ENCODE measurements around the gene ITGA11. TPM values are rescaled to one million over a fixed set of nuclear protein-coding genes. Genes with fewer than 3 reads are reported as not detected.

The ITGA11 gene
- total RNA-seq, 4 donors from 2014 or later = 0.83 to 3.6 (median 2.0) TPM

DNA sequence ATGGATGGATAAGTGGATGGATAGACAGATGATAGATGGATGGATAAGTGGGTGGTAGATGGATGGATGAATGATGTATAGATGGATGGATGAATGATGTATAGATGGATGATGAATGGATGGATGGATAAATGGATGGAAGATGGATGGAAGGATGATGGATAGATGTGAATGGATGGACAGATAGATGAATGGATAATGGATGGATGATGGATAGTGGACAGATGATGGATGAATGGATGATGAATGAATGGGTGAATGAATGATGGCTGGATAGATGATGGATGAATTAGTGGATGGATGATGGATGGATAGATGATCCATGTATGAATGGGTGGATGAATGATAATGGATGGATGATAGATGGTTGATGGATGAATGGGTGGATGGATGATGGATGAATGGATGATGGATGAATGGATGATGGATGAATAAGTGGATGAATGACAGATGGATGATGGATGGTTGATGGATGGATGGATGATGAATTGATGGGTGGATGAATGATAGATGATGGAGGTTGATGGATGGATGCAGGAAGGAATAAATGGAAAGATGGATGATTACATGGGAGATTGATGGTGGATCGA lies 69.3 kb downstream of the ITGA11 start:
- TF ChIP-seq, protein P1, sequence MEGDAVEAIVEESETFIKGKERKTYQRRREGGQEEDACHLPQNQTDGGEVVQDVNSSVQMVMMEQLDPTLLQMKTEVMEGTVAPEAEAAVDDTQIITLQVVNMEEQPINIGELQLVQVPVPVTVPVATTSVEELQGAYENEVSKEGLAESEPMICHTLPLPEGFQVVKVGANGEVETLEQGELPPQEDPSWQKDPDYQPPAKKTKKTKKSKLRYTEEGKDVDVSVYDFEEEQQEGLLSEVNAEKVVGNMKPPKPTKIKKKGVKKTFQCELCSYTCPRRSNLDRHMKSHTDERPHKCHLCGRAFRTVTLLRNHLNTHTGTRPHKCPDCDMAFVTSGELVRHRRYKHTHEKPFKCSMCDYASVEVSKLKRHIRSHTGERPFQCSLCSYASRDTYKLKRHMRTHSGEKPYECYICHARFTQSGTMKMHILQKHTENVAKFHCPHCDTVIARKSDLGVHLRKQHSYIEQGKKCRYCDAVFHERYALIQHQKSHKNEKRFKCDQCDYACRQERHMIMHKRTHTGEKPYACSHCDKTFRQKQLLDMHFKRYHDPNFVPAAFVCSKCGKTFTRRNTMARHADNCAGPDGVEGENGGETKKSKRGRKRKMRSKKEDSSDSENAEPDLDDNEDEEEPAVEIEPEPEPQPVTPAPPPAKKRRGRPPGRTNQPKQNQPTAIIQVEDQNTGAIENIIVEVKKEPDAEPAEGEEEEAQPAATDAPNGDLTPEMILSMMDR (IDR thresholded peaks at IDR 0.05) = no peak
- TF ChIP-seq EP300 (IDR thresholded peaks at IDR 0.05) = no peak
- no peak for TF ChIP-seq POLR2AphosphoS5 (IDR thresholded peaks at IDR 0.05)
- no peak for TF ChIP-seq POLR2A (IDR thresholded peaks at IDR 0.05)
- DNase-seq (ENCODE audit: low spot score in 2 of 2) = no peak
- Histone ChIP-seq H3K4me1 (peaks cover 32% of the 10 kb centered on the region), H3K36me3 (no peaks in the 10 kb centered on the region), H3K27me3 (no peaks in the 10 kb centered on the region), H3K27ac (no peak overlapping the region), H3K4me3 (no peak overlapping the region), H3K9me3 (no peaks in the 10 kb centered on the region)
- 95% methylated on average over 1 of the region's 1 CpG for WGBS

GRCh38 chr15:68360721-68361120 lies 71.2 kb downstream of the ITGA11 start:
- WGBS = 64% methylated on average over 8 of the region's 8 CpGs
- peaks cover 23% of the 10 kb centered on the region for H3K4me1 ChIP-seq
- H3K27me3 ChIP-seq = no peaks in the 10 kb centered on the region
- no peak for DNase-seq (ENCODE audit: low spot score in 2 of 2)
- no peaks in the 10 kb centered on the region for H3K9me3 ChIP-seq
- no peaks in the 10 kb centered on the region for H3K36me3 ChIP-seq
- no peak for TF ChIP-seq POLR2AphosphoS5 (IDR thresholded peaks at IDR 0.05)
- TF ChIP-seq, protein P1 (IDR thresholded peaks at IDR 0.05) = no peak
- TF ChIP-seq EP300 (IDR thresholded peaks at IDR 0.05) = no peak
- no peak overlapping the region for H3K27ac ChIP-seq
- H3K4me3 ChIP-seq = no peak overlapping the region

- 94% methylated on average over 5 of the region's 6 CpGs for WGBS
- TF ChIP-seq POLR2AphosphoS5 (IDR thresholded peaks at IDR 0.05) (no peak), POLR2A (IDR thresholded peaks at IDR 0.05) (no peak), EP300 (IDR thresholded peaks at IDR 0.05) (no peak)
- TF ChIP-seq, protein P1 (IDR thresholded peaks at IDR 0.05) = no peak
- DNase-seq (ENCODE audit: low spot score in 2 of 2) = no peak
These were observed 75.2 kb downstream of the ITGA11 start for GRCh38 chr15:68356778-68357177.

DNA sequence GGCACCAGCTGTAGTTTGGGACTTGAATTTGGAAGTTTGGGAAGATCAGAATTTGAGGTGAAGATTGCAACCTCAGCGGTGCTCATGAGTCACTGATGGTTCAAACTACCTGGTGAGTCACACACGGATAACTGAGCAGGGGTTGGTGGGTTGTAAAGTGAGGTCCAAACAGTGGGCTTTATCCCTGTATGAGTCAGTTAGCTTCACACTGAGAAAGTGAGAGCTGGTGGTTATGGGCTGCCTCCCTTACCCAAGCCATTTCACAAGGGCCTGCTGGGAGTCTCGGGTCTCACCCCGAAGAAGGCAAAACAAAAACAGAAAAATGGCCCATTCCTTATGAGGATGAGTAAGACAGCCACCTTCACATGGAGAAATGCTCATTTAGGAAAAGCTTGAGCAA lies 77.0 kb downstream of the ITGA11 start:
- Histone ChIP-seq H3K4me3 (no peak overlapping the region), H3K27ac (no peak overlapping the region), H3K4me1 (peaks cover 12% of the 10 kb centered on the region), H3K9me3 (no peaks in the 10 kb centered on the region), H3K36me3 (no peaks in the 10 kb centered on the region), H3K27me3 (no peaks in the 10 kb centered on the region)
- TF ChIP-seq EP300 (IDR thresholded peaks at IDR 0.05) = no peak
- TF ChIP-seq POLR2AphosphoS5 (IDR thresholded peaks at IDR 0.05) = no peak
- TF ChIP-seq, protein P1 (IDR thresholded peaks at IDR 0.05) = no peak
- TF ChIP-seq POLR2A (IDR thresholded peaks at IDR 0.05) = no peak
- no peak for DNase-seq (ENCODE audit: low spot score in 2 of 2)
- 94% methylated on average over 4 of the region's 4 CpGs for WGBS

More at GRCh38 chr15:68356778-68357177, 75.2 kb downstream of the ITGA11 start:
- Histone ChIP-seq H3K36me3 (no peaks in the 10 kb centered on the region), H3K27ac (no peak overlapping the region), H3K27me3 (no peaks in the 10 kb centered on the region), H3K4me1 (peaks cover 12% of the 10 kb centered on the region), H3K9me3 (no peaks in the 10 kb centered on the region), H3K4me3 (no peak overlapping the region)

DNA sequence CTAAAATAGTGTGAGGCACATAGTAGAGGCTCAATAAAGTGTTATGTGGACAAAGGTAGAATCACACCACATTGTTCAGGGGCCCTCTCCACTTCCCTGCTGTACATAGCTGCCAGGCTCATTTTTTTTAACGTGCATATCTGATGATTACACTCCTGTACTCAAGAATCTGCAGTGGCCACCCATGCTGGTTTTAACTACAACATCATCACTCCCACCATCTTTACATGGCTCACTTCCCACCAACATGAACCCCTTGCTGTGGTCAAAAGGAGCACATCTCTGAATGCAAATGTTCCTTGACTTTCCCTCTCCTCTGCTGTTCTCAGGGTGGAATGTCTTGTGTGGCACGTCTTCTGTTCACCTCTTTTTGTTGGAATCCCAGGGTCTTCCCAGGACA lies 77.7 kb downstream of the ITGA11 start:
- TF ChIP-seq POLR2AphosphoS5 (IDR thresholded peaks at IDR 0.05) = no peak
- TF ChIP-seq EP300 (IDR thresholded peaks at IDR 0.05) = no peak
- Histone ChIP-seq H3K4me3 (no peak overlapping the region), H3K9me3 (no peaks in the 10 kb centered on the region), H3K27ac (no peak overlapping the region), H3K4me1 (peaks cover 12% of the 10 kb centered on the region), H3K27me3 (no peaks in the 10 kb centered on the region), H3K36me3 (no peaks in the 10 kb centered on the region)
- 93% methylated on average over 2 of the region's 2 CpGs for WGBS
- DNase-seq (ENCODE audit: low spot score in 2 of 2) = no peak

All from suprapubic skin (tissue), 4 donors.